Cerebellar nuclear complex (tissue), 1 donor: ENCODE data around the gene HTR3E.
"Not testable (repeated sequence)": the region's sequence is repeated elsewhere in the genome, so short reads cannot be mapped to it uniquely, and the experiment has no call there.

Experiments used
- DNase-seq, 2 experiments: peaks; one replicate each; lab custom pipeline; 2025; lab: John Stamatoyannopoulos, UW

The HTR3E gene

GRCh38 chr3:184096811-184097383 lies at the start of gene HTR3E:
Gene HTR3E (plus strand): TSS chr3:184097064. CDS start chr3:184097530, 466 bp downstream.
- DNase-seq: no peak

- no peak for DNase-seq
Measured at GRCh38 chr3:184050217-184050847, 46.5 kb upstream of the HTR3E start.

- no peak for DNase-seq
Measured at GRCh38 chr3:184052767-184053166, 44.1 kb upstream of the HTR3E start, which contains the start of gene HTR3C. Gene HTR3C (plus strand): TSS chr3:184053047. CDS start chr3:184053081, 34 bp downstream.

GRCh38 chr3:184058029-184058428 lies 38.8 kb upstream of the HTR3E start:
- no peak for DNase-seq

- no peak for DNase-seq
Measured at GRCh38 chr3:184059424-184059823, 37.4 kb upstream of the HTR3E start.

GRCh38 chr3:184062637-184063036 lies 34.2 kb upstream of the HTR3E start:
- DNase-seq: no peak

GRCh38 chr3:184066211-184066610 lies 30.7 kb upstream of the HTR3E start:
- no peak for DNase-seq

- DNase-seq: no peak
Measured at GRCh38 chr3:184067573-184068055, 29.2 kb upstream of the HTR3E start.

GRCh38 chr3:184068344-184068743 lies 28.5 kb upstream of the HTR3E start:
- DNase-seq: no peak

GRCh38 chr3:184071142-184071541 lies 25.7 kb upstream of the HTR3E start:
- DNase-seq: not testable (repeated sequence)

GRCh38 chr3:184073621-184074020 lies 23.2 kb upstream of the HTR3E start:
- DNase-seq: no peak

GRCh38 chr3:184075901-184076300 lies 21.0 kb upstream of the HTR3E start:
- DNase-seq: no peak

- DNase-seq: no peak
Measured at GRCh38 chr3:184077881-184078280, 19.0 kb upstream of the HTR3E start.

GRCh38 chr3:184078851-184079250 lies 18.0 kb upstream of the HTR3E start:
- DNase-seq: no peak

GRCh38 chr3:184081116-184081830 lies 15.6 kb upstream of the HTR3E start:
- no peak for DNase-seq

- no peak for DNase-seq
Measured at GRCh38 chr3:184082034-184082433, 14.8 kb upstream of the HTR3E start.

GRCh38 chr3:184082465-184082864 lies 14.4 kb upstream of the HTR3E start:
- no peak for DNase-seq

GRCh38 chr3:184085389-184085852 lies 11.4 kb upstream of the HTR3E start:
- DNase-seq: no peak

- DNase-seq: no peak
Measured at GRCh38 chr3:184092199-184092598, 4.7 kb upstream of the HTR3E start.

GRCh38 chr3:184097556-184097955 lies 692 bp downstream of the HTR3E start:
- DNase-seq: no peak

GRCh38 chr3:184099806-184100686 lies 3.2 kb downstream of the HTR3E start:
- DNase-seq: no peak

- DNase-seq: no peak
Measured at GRCh38 chr3:184110316-184110725, 13.5 kb downstream of the HTR3E start.
